ENCODE measurements around the gene EFNA4. TPM values are rescaled to one million over a fixed set of nuclear protein-coding genes. Genes with fewer than 3 reads are reported as not detected.

The EFNA4 gene
- total RNA-seq, 2 donors from 2014 or later = 2.6 to 4.9 TPM

DNA sequence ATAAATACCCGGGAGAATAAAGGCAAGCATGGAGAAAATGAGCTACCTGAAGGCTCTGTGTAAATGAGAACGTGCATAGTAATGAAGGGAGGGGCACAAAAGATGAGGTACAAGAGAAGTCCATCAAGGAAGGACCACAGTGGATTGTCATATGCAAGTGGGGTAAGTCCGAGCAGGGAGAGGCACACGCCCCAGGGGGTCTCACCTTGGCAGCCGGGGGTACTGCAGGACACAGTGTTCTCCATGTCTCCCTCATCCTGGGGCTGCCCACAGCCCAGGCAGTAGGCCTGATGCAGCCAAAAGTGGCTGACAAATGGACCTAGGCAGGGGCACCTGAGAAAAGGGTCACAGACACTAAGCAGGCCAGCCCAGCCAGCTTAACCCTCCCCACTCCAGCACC lies 39.9 kb upstream of the EFNA4 start:
- DNase-seq (no peak), ATAC-seq (no peak)
- no peaks in the 10 kb centered on the region for H3K27me3 Mint-ChIP-seq
- H3K36me3 Mint-ChIP-seq (ENCODE audit: low read depth) = no peaks in the 10 kb centered on the region
- no peaks in the 10 kb centered on the region for H3K9me3 ChIP-seq (ENCODE audit: control insufficient read depth, low read length, poor library complexity, severe bottlenecking)
- H3K27ac Mint-ChIP-seq = no peak overlapping the region
- H3K4me3 Mint-ChIP-seq = no peak overlapping the region
- H3K4me1 Mint-ChIP-seq = peaks cover 23% of the 10 kb centered on the region

DNA sequence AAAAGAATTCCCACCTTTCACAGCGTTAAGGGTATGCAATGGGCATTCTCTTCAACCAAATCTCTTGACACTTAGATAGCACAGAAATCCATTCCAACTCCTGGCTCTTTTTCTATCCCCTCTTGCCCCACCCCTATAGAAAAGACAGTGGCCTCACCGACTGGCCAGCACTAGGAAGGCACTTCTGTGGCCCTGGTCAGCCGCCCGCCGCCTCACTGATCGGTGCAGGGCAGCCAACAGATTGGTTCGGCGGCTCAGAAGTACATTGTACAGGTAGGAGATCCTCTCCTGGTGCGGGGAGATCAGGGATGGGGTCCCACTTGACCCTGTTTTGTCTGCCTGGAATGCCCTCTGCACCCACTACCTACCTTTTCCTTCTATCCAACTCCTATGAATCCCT lies 39.2 kb upstream of the EFNA4 start:
- ATAC-seq (no peak), DNase-seq (no peak)
- peak overlapping the region; percentile 14 for H3K27ac Mint-ChIP-seq
- H3K36me3 Mint-ChIP-seq (ENCODE audit: low read depth) = no peaks in the 10 kb centered on the region
- H3K9me3 ChIP-seq (ENCODE audit: control insufficient read depth, low read length, poor library complexity, severe bottlenecking) = no peaks in the 10 kb centered on the region
- H3K27me3 Mint-ChIP-seq = no peaks in the 10 kb centered on the region
- H3K4me3 Mint-ChIP-seq = no peak overlapping the region
- H3K4me1 Mint-ChIP-seq = peaks cover 19% of the 10 kb centered on the region

DNA sequence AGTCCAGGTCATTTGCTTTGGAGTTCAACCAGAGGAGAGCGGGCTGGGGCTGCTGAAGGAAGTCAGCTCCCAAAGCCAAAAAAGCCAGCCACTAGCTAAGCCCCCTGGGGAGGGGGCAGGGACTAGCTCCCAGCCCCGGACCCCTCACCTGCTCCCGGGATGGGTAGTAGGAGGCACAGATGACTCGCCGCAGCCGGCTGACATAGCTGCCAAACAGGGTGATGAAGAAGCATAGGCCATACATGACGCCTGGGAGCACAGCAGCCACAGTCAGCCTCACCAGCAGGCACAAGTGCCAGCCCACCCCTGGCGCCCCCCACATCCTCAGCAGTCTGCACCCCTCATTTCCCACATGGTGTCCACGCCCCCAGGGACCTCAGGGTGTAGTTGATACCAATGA lies 37.4 kb upstream of the EFNA4 start:
- H3K36me3 Mint-ChIP-seq (ENCODE audit: low read depth) = no peaks in the 10 kb centered on the region
- no peaks in the 10 kb centered on the region for H3K27me3 Mint-ChIP-seq
- no peak overlapping the region for H3K4me3 Mint-ChIP-seq
- no peaks in the 10 kb centered on the region for H3K9me3 ChIP-seq (ENCODE audit: control insufficient read depth, low read length, poor library complexity, severe bottlenecking)
- H3K27ac Mint-ChIP-seq = no peak overlapping the region
- H3K4me1 Mint-ChIP-seq = peaks cover 10% of the 10 kb centered on the region
- DNase-seq (no peak), ATAC-seq (no peak)

DNA sequence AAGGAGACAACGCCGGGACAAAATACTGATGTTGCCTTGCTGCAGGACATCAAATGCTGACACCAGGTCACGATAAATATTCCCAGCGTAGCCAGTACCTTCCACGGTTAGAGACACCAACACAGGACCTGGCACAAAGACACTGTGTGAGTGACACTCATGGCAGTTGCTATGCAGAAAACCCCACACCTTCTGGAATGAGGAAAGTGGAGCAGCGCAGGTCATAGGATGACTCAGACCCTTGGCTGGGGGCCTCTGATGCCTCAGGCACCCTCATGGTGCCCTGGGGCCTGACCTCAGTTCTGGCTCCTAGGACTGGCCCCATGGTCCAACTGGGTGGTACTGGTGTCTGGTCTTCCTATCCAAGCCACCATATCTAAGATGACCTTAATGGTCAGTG lies 37.0 kb upstream of the EFNA4 start:
- H3K27ac Mint-ChIP-seq = no peak overlapping the region
- DNase-seq (no peak), ATAC-seq (no peak)
- no peaks in the 10 kb centered on the region for H3K36me3 Mint-ChIP-seq (ENCODE audit: low read depth)
- H3K27me3 Mint-ChIP-seq = no peaks in the 10 kb centered on the region
- peaks cover 8% of the 10 kb centered on the region for H3K4me1 Mint-ChIP-seq
- H3K9me3 ChIP-seq (ENCODE audit: control insufficient read depth, low read length, poor library complexity, severe bottlenecking) = no peaks in the 10 kb centered on the region
- no peak overlapping the region for H3K4me3 Mint-ChIP-seq

DNA sequence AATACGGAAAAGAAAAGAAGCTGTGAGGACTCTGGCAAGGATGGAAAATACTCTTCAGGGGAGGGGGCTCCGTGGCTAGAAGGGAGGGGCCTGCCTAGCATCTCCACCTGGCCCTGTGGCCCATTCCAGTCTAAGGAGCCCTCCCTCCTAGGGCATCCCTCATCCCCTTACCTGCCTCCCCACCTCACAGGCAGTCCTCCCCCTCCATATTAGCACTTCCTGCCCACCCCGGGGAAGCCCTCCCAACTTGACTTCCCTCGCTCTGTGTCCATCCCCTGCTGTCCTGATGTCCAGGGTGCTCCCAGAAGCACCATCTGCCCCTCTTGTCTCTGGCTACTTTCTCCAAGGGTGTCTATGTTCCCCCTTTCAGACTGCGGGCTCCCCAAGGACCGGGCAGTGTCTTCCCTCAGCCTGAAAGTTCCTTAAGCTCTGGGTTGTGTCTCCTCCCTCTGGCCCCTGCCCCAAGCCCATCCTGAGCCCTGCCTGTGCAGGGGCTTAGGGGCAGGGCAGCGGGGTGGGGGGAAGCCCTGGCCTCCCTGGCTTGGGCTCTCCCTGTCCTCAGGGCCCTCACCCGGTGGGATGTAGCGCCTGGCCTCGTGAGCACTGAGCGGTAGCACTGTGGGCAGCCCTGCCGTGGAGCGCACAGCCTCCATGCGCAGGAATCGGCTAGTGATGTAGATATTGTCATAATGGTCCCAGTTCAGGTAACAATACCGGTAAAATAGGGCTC lies 33.9 kb upstream of the EFNA4 start:
- no peaks in the 10 kb centered on the region for H3K9me3 ChIP-seq (ENCODE audit: control insufficient read depth, low read length, poor library complexity, severe bottlenecking)
- DNase-seq (no peak), ATAC-seq (no peak)
- H3K36me3 Mint-ChIP-seq (ENCODE audit: low read depth) = no peaks in the 10 kb centered on the region
- no peak overlapping the region for H3K27ac Mint-ChIP-seq
- H3K27me3 Mint-ChIP-seq = no peaks in the 10 kb centered on the region
- H3K4me1 Mint-ChIP-seq = peaks cover under 1% of the 10 kb centered on the region
- H3K4me3 Mint-ChIP-seq = no peak overlapping the region

DNA sequence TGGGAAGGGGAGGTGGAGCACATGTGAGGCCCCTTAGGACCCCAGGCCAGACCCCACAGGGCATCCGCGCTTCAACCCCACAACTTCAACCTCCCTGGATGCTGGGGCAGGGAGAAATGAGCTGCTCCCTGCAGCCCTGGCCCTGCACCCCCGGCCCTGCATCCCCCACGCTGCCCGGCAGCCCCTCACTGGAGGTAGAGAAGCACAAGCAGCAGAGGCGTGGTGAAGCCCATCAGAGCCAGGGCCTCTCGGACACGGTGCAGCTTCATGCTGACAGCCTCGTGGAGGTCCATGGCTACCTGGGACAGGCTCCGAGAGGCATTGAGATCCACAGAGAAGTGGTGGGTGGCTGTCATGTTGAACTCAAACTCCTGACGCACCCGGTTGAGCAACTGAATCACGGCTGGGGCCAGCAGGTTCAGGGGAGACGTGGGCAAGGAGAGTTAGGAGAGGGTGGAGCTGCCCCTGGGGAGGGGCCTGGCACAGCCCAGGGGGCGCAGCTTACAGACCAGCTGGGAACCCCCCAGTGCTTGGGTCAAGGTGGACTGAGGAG lies 33.2 kb upstream of the EFNA4 start:
- no peak for ATAC-seq
- H3K4me1 Mint-ChIP-seq = peaks cover 4% of the 10 kb centered on the region
- H3K27me3 Mint-ChIP-seq = no peaks in the 10 kb centered on the region
- H3K4me3 Mint-ChIP-seq = no peak overlapping the region
- no peaks in the 10 kb centered on the region for H3K36me3 Mint-ChIP-seq (ENCODE audit: low read depth)
- H3K9me3 ChIP-seq (ENCODE audit: control insufficient read depth, low read length, poor library complexity, severe bottlenecking) = no peaks in the 10 kb centered on the region
- no peak for DNase-seq
- H3K27ac Mint-ChIP-seq = no peak overlapping the region

DNA sequence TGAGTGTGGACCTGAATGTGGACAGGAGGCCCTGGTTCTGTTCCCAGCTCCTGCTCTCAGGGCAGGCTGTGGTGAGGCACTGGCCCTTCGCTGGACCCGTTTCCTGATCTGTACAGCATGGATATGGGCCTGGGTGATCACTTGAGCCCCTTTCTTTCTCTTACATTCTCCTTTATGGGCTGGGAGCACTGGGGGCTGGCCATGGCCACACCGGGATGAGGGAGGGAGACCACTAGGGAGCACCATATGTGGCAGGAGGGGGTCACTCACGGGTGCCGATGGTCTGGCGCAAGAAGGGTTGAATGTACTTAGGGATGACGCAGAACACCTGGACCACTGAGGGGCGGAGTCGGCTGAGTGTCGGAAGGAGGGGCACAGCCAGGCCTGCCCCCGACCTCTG lies 32.6 kb upstream of the EFNA4 start:
- H3K4me3 Mint-ChIP-seq = no peak overlapping the region

DNA sequence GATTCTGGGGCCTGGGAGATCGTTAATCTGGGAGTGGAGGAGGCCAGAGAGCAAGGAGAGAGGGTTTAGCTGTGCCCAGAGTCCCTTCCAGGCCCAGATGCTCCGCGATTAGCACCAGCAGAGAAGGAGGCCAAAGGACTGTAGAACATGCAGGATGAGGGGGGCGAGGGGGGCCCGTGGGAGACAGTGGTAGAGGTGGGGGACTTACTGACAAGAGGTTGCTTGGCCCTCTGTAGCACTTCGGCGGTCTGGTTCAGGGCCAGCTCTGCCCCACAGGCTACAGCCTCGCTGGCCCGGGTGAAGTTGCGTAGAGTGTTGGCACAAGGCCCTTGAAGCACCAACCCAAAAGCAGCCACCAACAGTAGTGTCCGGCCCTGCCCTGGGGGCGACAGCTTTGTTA lies 30.7 kb upstream of the EFNA4 start:
- Mint-ChIP-seq H3K36me3 (ENCODE audit: low read depth) (no peaks in the 10 kb centered on the region), H3K27me3 (peaks cover 2% of the 10 kb centered on the region), H3K4me3 (no peak overlapping the region), H3K27ac (no peak overlapping the region), H3K4me1 (peaks cover 4% of the 10 kb centered on the region)
- DNase-seq = no peak
- ATAC-seq = no peak
- H3K9me3 ChIP-seq (ENCODE audit: control insufficient read depth, low read length, poor library complexity, severe bottlenecking) = no peaks in the 10 kb centered on the region

More for the DNA sequence above, 32.6 kb upstream of the EFNA4 start:
- H3K36me3 Mint-ChIP-seq (ENCODE audit: low read depth) = no peaks in the 10 kb centered on the region
- no peak overlapping the region for H3K27ac Mint-ChIP-seq
- peaks cover 4% of the 10 kb centered on the region for H3K4me1 Mint-ChIP-seq
- ATAC-seq = no peak
- no peaks in the 10 kb centered on the region for H3K27me3 Mint-ChIP-seq
- DNase-seq = no peak
- no peaks in the 10 kb centered on the region for H3K9me3 ChIP-seq (ENCODE audit: control insufficient read depth, low read length, poor library complexity, severe bottlenecking)

DNA sequence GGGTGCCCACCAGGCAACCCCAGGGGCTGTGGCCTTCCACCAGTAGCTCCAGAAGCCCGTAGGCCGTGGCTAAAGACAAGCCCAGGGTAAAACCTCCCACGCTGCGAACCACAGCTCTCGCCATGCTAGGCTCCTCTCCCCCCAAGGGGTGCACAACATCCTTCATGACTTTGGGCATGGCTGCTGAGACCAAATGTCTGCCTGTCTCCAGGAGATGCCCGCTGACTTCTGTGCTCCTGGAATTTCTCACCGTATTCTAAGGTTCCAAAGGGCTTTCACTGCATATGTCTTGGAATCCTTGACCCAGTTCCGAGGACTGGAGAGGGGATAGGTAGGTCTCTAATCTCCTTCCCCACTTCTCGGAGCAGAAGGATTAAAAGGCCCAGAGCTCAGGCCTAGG lies 30.0 kb upstream of the EFNA4 start, which contains the start of the genes DCST1 and DCST2:
Gene DCST1, plus strand, starts transcription at position 301 of the 400 bp plus-strand sequence. CDS start 213 bp downstream, outside the sequence.
Gene DCST2, minus strand, starts transcription at position 258 of the 400 bp plus-strand sequence. Its CDS starts 80 bp downstream, at position 178.
- Mint-ChIP-seq H3K27ac (no peak within 1 kb of the TSS), H3K36me3 (ENCODE audit: low read depth) (no peaks in the 10 kb centered on the region), H3K4me1 (peaks cover 4% of the 10 kb centered on the region), H3K27me3 (peaks cover 4% of the 10 kb centered on the region), H3K4me3 (no peak within 1 kb of the TSS)
- DNase-seq (no peak), ATAC-seq (no peak)
- no peaks in the 10 kb centered on the region for H3K9me3 ChIP-seq (ENCODE audit: control insufficient read depth, low read length, poor library complexity, severe bottlenecking)

DNA sequence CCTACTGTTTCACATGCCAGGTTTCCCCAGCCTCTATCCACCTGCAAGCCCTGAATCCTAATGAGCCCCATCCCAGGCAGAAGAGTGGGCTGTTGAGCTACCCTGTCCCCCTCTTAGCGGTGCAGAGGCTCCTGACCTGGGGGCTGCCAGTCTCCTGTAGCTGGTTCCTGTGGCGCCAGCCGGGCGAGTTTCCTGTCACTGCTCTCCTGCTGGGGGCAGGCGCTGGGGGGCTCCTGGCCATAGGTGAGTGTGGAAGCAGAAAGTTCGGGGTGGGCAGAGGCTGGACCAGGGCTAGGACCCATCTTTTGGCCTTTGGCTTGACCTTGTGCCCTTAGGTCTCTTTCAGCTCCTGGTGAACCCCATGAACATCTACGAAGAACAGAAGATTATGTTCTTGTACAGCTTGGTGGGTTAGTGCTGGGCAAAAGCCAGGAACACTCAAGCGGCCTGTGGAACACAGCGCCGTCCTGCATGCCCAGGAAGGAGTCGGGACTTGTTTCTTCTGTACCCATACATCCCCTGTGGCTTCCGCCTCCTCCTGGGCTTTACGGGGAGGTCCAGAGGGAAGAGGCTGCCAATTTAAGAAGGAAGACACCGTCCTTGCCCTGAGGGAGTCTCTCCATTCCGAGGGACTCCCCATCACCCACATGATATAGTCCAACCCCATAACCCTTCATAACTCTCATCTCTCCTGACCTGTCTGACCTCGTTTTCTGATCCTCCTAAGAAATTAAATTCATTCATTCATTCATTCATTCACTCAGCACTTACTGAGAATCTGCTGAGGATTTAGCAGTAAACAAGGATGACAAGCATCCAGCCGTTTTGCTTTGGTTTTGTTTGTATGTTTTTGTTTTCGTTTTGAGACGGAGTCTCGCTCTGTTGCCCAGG lies 29.0 kb upstream of the EFNA4 start:
- no peaks in the 10 kb centered on the region for H3K36me3 Mint-ChIP-seq (ENCODE audit: low read depth)
- H3K4me3 Mint-ChIP-seq = no peak overlapping the region
- ATAC-seq (no peak), DNase-seq (no peak)
- no peak overlapping the region for H3K27ac Mint-ChIP-seq
- H3K4me1 Mint-ChIP-seq = peaks cover 6% of the 10 kb centered on the region
- H3K9me3 ChIP-seq (ENCODE audit: control insufficient read depth, low read length, poor library complexity, severe bottlenecking) = no peaks in the 10 kb centered on the region
- H3K27me3 Mint-ChIP-seq = peaks cover 4% of the 10 kb centered on the region

DNA sequence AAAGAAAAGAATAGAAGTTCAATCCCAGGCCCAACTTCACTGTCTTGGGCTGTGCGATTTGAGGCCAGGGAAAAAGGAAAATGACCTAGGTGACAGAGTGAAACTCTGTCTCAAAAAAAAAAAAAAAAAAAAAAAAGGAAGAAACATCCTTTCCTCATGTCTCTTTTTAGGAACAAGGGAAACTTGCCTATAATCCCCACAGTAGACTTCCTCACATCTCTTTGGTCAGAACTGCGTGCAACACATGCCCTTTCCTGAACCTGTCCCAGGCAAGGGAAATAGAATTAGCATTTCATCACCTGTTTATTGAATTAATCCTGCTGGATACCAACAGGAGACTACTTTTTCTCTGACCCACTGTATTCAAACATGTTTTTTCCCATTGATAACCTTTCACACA lies 27.6 kb upstream of the EFNA4 start:
- H3K9me3 ChIP-seq (ENCODE audit: control insufficient read depth, low read length, poor library complexity, severe bottlenecking) = no peaks in the 10 kb centered on the region
- DNase-seq (no peak), ATAC-seq (no peak)
- Mint-ChIP-seq H3K4me3 (no peak overlapping the region), H3K4me1 (peaks cover 6% of the 10 kb centered on the region), H3K27ac (no peak overlapping the region), H3K36me3 (ENCODE audit: low read depth) (no peaks in the 10 kb centered on the region), H3K27me3 (peaks cover 4% of the 10 kb centered on the region)

DNA sequence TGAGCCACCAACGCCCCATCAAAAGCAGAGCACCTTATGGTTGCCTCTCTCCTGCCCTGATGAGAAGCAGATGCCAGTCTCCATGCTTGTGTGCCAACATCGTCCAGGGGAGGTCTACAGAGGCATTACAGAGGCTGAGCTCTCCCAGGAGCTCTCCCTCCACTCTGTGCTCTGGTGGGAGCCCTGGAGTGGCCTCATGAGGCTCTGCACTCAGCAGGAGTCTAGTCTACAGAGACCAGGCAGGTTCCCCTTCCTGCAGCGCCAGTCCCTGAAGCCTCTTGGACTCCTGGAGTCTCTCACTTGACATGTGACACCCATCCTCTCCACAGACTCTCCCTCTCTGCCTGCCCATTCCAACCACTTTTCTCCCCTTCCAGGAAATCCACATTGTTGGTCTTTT lies 26.5 kb upstream of the EFNA4 start:
- Mint-ChIP-seq H3K4me1 (peaks cover 6% of the 10 kb centered on the region), H3K27ac (no peak overlapping the region), H3K4me3 (no peak overlapping the region), H3K27me3 (peaks cover 4% of the 10 kb centered on the region), H3K36me3 (ENCODE audit: low read depth) (no peaks in the 10 kb centered on the region)
- DNase-seq (no peak), ATAC-seq (no peak)
- no peaks in the 10 kb centered on the region for H3K9me3 ChIP-seq (ENCODE audit: control insufficient read depth, low read length, poor library complexity, severe bottlenecking)

DNA sequence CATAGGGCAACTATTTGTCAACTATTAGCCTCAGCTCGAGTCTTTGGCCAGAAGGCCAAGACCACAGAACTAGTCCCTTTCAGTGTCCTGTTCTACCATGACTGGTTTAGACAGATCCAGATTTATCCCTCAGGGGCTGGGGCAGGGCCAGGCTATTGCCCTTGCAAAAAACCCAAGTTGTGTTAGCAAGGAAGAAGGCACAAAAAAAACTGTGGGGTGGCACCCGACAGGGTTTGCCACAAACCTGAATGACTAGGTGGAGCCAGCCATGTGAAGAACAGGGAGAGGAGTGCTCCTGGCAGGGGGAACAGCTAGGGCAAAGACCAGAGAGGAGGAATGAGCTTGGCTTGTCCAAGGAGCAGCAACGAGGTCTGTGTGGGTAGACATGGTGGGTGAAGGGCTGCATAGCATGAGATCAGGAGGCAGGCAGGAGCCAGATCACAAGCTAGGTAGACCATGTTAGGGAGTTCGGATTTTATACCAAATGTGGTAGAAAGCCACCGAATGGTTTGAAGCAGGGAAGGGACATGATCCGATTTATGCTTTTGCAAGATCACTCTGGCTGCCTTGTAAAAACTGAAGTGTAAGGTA lies 25.6 kb upstream of the EFNA4 start:
- no peak for ATAC-seq
- Mint-ChIP-seq H3K4me1 (peaks cover 6% of the 10 kb centered on the region), H3K27ac (no peak overlapping the region), H3K27me3 (peaks cover 4% of the 10 kb centered on the region), H3K4me3 (no peak overlapping the region), H3K36me3 (ENCODE audit: low read depth) (no peaks in the 10 kb centered on the region)
- no peak for DNase-seq
- H3K9me3 ChIP-seq (ENCODE audit: control insufficient read depth, low read length, poor library complexity, severe bottlenecking) = no peaks in the 10 kb centered on the region
